Natural killer cell (primary cell): ENCODE data around the gene LRRN2. TPM values are rescaled to one million over a fixed set of nuclear protein-coding genes. Genes with fewer than 3 reads are reported as not detected.

Source experiments
- ATAC-seq, 3 donors: fragments of 150-1000 bp in 2 of 3; fragments of 200-7000 bp in 1 of 3; cut with Tn5 transposase; 1 replicate in 1 of 3; 2 replicates in 2 of 3; pipeline ENCODE4 v1.10.0; 2021; ENCODE audit warnings: mild to moderate bottlenecking in 2 of 3, moderate library complexity in 2 of 3
- DNase-seq, 2 donors: peaks; one replicate each; pipeline versions ENCODE4 v3.0.0 to v3.0.0-alpha.2; 2013 to 2021; ENCODE audit warnings: mixed read lengths in 1 of 2
- H3K27ac ChIP-seq: one replicate; pipeline ENCODE4 v1.5.1; 2013; ENCODE audit warnings: mild to moderate bottlenecking, low read length
- H3K27me3 ChIP-seq: one replicate; pipeline ENCODE4 v1.6.1; 2013; ENCODE audit warnings: low read length; ENCODE audit not compliant: control insufficient read depth, insufficient read depth
- H3K36me3 ChIP-seq: one replicate; pipeline ENCODE4 v1.6.1; 2013; ENCODE audit warnings: low read length; ENCODE audit not compliant: control insufficient read depth, insufficient read depth
- H3K4me1 ChIP-seq: one replicate; pipeline ENCODE4 v1.6.1; 2013; ENCODE audit warnings: low read length; ENCODE audit not compliant: control insufficient read depth, insufficient read depth
- H3K4me3 ChIP-seq: one replicate; pipeline ENCODE4 v1.5.1; 2013; ENCODE audit warnings: low read length
- H3K9me3 ChIP-seq: one replicate; pipeline ENCODE4 v1.6.1; 2013; ENCODE audit warnings: low read length; ENCODE audit not compliant: control insufficient read depth, insufficient read depth
- H3K27ac Mint-ChIP-seq, 2 donors: one replicate each; pipeline ENCODE4 v1.8.0; 2022; ENCODE audit warnings: mild to moderate bottlenecking in 2 of 2, mixed read lengths in 2 of 2, moderate library complexity in 1 of 2
- H3K27me3 Mint-ChIP-seq, 2 donors: one replicate each; pipeline ENCODE4 v1.8.0; 2022; ENCODE audit warnings: low read depth in 2 of 2, mixed read lengths in 2 of 2
- H3K36me3 Mint-ChIP-seq: one replicate; pipeline ENCODE4 v1.8.0; 2022; ENCODE audit warnings: mixed read lengths
- H3K4me1 Mint-ChIP-seq, 2 donors: one replicate each; pipeline ENCODE4 v1.8.0; 2022; ENCODE audit warnings: mixed read lengths in 2 of 2
- H3K4me3 Mint-ChIP-seq: one replicate; pipeline ENCODE4 v1.8.0; 2022; ENCODE audit warnings: mild to moderate bottlenecking, moderate library complexity, mixed read lengths
- H3K9me3 Mint-ChIP-seq, 2 donors: one replicate each; pipeline ENCODE4 v1.8.0; 2022; ENCODE audit warnings: mixed read lengths in 2 of 2
- WGBS: methylation state at CpG from one replicate; pipeline ENCODE4 v1.1.7; 2013; ENCODE audit warnings: missing lambda C conversion rate; ENCODE audit not compliant: insufficient coverage; 5-methylcytosine and 5-hydroxymethylcytosine counted together
- intact Hi-C: fragments of 100-400 bp; cut with micrococcal nuclease; formaldehyde crosslinking; loops from one replicate; pipeline ENCODE4 v1.14.2; 2022
- total RNA-seq, 4 donors: library from RNA; stranded (reverse); fragments of 120-200 nt in 1 of 4; gene quantifications; one replicate each; pipeline versions ENCODE4 v1.2.3 to v1.2.4, GENCODE V29; 2013 to 2022
- TF ChIP-seq, protein P1 (sequence below): fragments of 200-600 bp; IDR thresholded peaks from one replicate; pipeline ENCODE4 v1.8.0; 2022; ENCODE audit warnings: antibody characterized with exemption

LRRN2 gene
- total RNA-seq, 3 donors from 2014 or later (not counting 1 experiment from before 2014, with no cell fraction given), result 0.10 to 0.27 TPM; not detected in 1

DNA sequence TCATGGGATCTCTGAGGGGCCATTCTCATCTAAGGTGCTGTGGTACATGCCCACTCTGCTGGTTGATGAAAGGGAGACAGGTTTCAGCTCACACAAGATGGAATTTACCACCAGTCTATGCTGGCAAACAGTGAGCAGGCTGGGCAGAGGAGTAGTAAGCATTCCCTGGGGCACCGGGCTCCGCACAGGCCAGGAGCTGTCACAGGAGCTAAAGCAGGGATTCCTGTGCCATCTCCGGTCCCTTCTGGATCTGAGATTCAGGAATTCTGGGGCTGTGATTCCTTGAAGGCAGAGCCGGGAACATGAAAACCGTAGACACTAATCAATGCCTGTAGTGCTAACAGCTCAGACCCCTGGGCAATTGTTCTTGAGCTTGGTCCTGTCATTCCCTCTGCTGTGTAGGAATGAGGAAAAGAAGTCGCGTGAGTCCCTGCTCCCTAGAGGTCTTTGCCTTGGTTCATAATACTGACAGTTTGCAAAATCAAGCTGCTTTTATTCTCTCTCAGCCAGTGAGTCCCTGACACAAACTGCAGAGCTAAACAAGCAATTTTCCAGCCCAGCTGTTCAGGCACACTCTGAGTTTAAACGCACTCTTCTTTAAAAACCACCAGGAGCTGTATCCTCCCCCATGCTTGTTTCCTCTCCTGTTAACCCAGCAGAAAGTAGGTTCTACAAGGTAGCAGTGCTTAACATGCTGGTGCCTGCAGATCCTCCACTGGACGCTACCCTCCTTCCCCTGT is 116.8 kb downstream of the LRRN2 start:
- WGBS, result 92% methylated on average over 9 of the region's 9 CpGs
- intact Hi-C loops, result no loop called here
- Mint-ChIP-seq H3K4me1 (peaks cover 24 to 25% of the 10 kb centered on the region in 2 donors), H3K4me3 (no peak overlapping the region), H3K9me3 (no peaks in the 10 kb centered on the region), H3K36me3 (no peaks in the 10 kb centered on the region), H3K27me3 (no peaks in the 10 kb centered on the region), H3K27ac (no peak overlapping the region)
- H3K4me1 ChIP-seq, result peaks cover 11% of the 10 kb centered on the region
- no peak for DNase-seq
- no peaks in the 10 kb centered on the region for H3K27me3 ChIP-seq
- no peaks in the 10 kb centered on the region for H3K9me3 ChIP-seq
- peaks cover 26% of the 10 kb centered on the region for H3K36me3 ChIP-seq
- no peak overlapping the region for H3K4me3 ChIP-seq
- no peak overlapping the region for H3K27ac ChIP-seq
- TF ChIP-seq, protein P1, sequence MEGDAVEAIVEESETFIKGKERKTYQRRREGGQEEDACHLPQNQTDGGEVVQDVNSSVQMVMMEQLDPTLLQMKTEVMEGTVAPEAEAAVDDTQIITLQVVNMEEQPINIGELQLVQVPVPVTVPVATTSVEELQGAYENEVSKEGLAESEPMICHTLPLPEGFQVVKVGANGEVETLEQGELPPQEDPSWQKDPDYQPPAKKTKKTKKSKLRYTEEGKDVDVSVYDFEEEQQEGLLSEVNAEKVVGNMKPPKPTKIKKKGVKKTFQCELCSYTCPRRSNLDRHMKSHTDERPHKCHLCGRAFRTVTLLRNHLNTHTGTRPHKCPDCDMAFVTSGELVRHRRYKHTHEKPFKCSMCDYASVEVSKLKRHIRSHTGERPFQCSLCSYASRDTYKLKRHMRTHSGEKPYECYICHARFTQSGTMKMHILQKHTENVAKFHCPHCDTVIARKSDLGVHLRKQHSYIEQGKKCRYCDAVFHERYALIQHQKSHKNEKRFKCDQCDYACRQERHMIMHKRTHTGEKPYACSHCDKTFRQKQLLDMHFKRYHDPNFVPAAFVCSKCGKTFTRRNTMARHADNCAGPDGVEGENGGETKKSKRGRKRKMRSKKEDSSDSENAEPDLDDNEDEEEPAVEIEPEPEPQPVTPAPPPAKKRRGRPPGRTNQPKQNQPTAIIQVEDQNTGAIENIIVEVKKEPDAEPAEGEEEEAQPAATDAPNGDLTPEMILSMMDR, result no peak
- no peak for ATAC-seq

Other genes starting within 250 kb of the LRRN2 start
- gene PIK3C2B, start 190.9 kb downstream of the LRRN2 start, total RNA-seq, result 10 to 100 TPM; 18.1 to 34.8 (median 29.5) TPM
- 100 to 1,000 TPM; 295 to 324 (median 296) TPM for gene MDM4, start 169.3 kb downstream of the LRRN2 start, total RNA-seq
- gene NFASC, start 185.1 kb upstream of the LRRN2 start, total RNA-seq, result under 1 TPM in 2 of 3 donors, not detected in 1; 0.09 to 0.27 TPM